HepG2 (cell line): Measurements from ENCODE around the gene MOB3C. TPM values are rescaled to one million over a fixed set of nuclear protein-coding genes. Genes with fewer than 3 reads are reported as not detected.

Experiments used
- ATAC-seq: fragments of 200-7000 bp; cut with Tn5 transposase; 3 replicates; pipeline ENCODE4 v1.9.1; 2020; ENCODE audit warnings: mild to moderate bottlenecking, moderate library complexity
- BruUV-seq: library from RNA; stranded (reverse); fragments of 400-500 nt; replicated peaks from 2 replicates; lab custom pipeline; 2021; lab: Mats Ljungman, UMichigan
- CTCF ChIA-PET: fragments of 300-600 bp; formaldehyde crosslinking; extraction: SDS; loops from one replicate; lab custom pipeline; 2021; ENCODE audit warnings: low total read pairs, inconsistent platforms, low intra/inter-chr PET ratio; lab: Yijun Ruan, JAX
- POLR2A ChIA-PET: fragments of 350-600 bp; sonication (Branson Sonifier 250); formaldehyde crosslinking; loops from one replicate; lab custom pipeline; 2020; ENCODE audit warnings: antibody characterized with exemption, inconsistent platforms; lab: Yijun Ruan, JAX
- DNase-seq: peaks from one replicate; pipeline ENCODE4 v3.0.0-alpha.2; 2015; ENCODE audit warnings: low spot score
- FAIRE-seq: peaks from 3 replicates; lab custom pipeline; 2011; peaks lifted over from hg19 to GRCh38; lab: Jason Lieb, UNC
- H2AFZ ChIP-seq: one replicate; pipeline ENCODE4 v1.6.1; 2011; ENCODE audit warnings: low read length, inconsistent platforms
- H3K27ac ChIP-seq: fragments of 300-600 bp; 3 replicates; pipeline ENCODE4 v1.8.0; 2011; ENCODE audit warnings: mixed run types, mild to moderate bottlenecking, mixed read lengths, low read length, inconsistent platforms; ENCODE audit not compliant: insufficient read depth; ENCODE audit errors: extremely low read length
- H3K27me3 ChIP-seq, 2 experiments: fragments of 200-600 bp in 1 of 2; 2 replicates in 1 of 2; 3 replicates in 1 of 2; pipeline versions ENCODE4 v1.6.0 to v1.8.0; 2011; ENCODE audit warnings: low read length in 2 of 2, mild to moderate bottlenecking in 2 of 2, moderate library complexity in 2 of 2, inconsistent platforms in 1 of 2; ENCODE audit not compliant: insufficient read depth in 2 of 2, control insufficient read depth in 1 of 2
- H3K36me3 ChIP-seq, 2 experiments: fragments of 200-600 bp in 1 of 2; replicated peaks in 1 of 2; 2 replicates in 1 of 2; 3 replicates in 1 of 2; pipeline versions ENCODE4 v1.5.1 to v1.8.0; 2011; ENCODE audit warnings: low read length in 2 of 2, inconsistent platforms in 1 of 2; ENCODE audit not compliant: insufficient read depth in 2 of 2, control insufficient read depth in 1 of 2
- H3K4me1 ChIP-seq: 2 replicates; pipeline ENCODE4 v1.5.1; 2012; ENCODE audit warnings: low read length, inconsistent platforms; ENCODE audit not compliant: insufficient read depth
- H3K4me2 ChIP-seq: 2 replicates; pipeline ENCODE4 v1.6.0; 2011; ENCODE audit warnings: low read depth, low read length, inconsistent platforms
- H3K4me3 ChIP-seq, 3 experiments: fragments of 200-600 bp in 1 of 3; sonication (generic), shearing (Covaris generic) in 1 of 3; replicated peaks in 1 of 3; 2 replicates each; pipeline ENCODE4 v1.5.1; 2011 to 2016; ENCODE audit warnings: low read length in 3 of 3, inconsistent platforms in 2 of 3, low read depth in 2 of 3, mild to moderate bottlenecking in 2 of 3, control low read depth in 1 of 3, mixed read lengths in 1 of 3; ENCODE audit not compliant: insufficient read depth in 1 of 3
- H3K79me2 ChIP-seq: one replicate; pipeline ENCODE4 v1.6.1; 2011; ENCODE audit warnings: low read length, inconsistent platforms; ENCODE audit not compliant: insufficient read depth
- H3K9ac ChIP-seq: 2 replicates; pipeline ENCODE4 v1.6.0; 2011; ENCODE audit warnings: mild to moderate bottlenecking, low read depth, low read length, inconsistent platforms; ENCODE audit not compliant: insufficient read depth
- H3K9me3 ChIP-seq: 2 replicates; pipeline ENCODE4 v1.5.1; 2012; ENCODE audit warnings: mild to moderate bottlenecking, low read length
- H4K20me1 ChIP-seq: 2 replicates; pipeline ENCODE4 v1.6.0; 2011; ENCODE audit warnings: inconsistent platforms, mild to moderate bottlenecking, low read length, moderate library complexity; ENCODE audit not compliant: insufficient read depth
- FOSL2 ChIP-seq: sonication (generic); formaldehyde crosslinking; IDR thresholded peaks from 2 replicates; pipeline ENCODE4 v1.4.0; 2020; ENCODE audit warnings: missing genetic modification reagents
- NR2F1 ChIP-seq, 2 experiments: fragments of 450-650 bp in 1 of 2; formaldehyde crosslinking in 1 of 2; IDR thresholded peaks; 2 replicates each; pipeline versions ENCODE4 v1.5.0 to v1.6.1; 2016 to 2020; ENCODE audit warnings: mild to moderate bottlenecking in 1 of 2, missing compliant biosample characterization in 1 of 2, missing genetic modification reagents in 1 of 2, moderate library complexity in 1 of 2
- ZNF629 ChIP-seq: sonication (generic); formaldehyde crosslinking; conservative IDR thresholded peaks from 2 replicates; pipeline ENCODE4 v1.5.0; 2020; ENCODE audit warnings: missing genetic modification reagents
- WGBS: methylation state at CpG from one replicate; pipeline ENCODE4 v1.1.6; 2017; ENCODE audit warnings: low lambda C conversion rate; 5-methylcytosine and 5-hydroxymethylcytosine counted together
- in situ Hi-C: cut with HindIII; loops from 2 replicates; pipeline ENCODE4 v1.10.0; 2017; ENCODE audit warnings: low pct_unique_long_range_greater_than_20kb; ENCODE audit not compliant: extremely low pct_ligation_motif_present
- intact Hi-C: fragments of 100-400 bp; cut with micrococcal nuclease; formaldehyde crosslinking; loops from one replicate; pipeline ENCODE4 v1.10.0; 2022; ENCODE audit not compliant: unreplicated experiment
- polyA plus RNA-seq, 8 experiments: library from polyadenylated mRNA; depleted of rRNA in 3 of 8; stranded (reverse) in 7 of 8; unstranded in 1 of 8; fragments of >200 nt; fragmentation: Illumina TruSeq in 4 of 8; extraction: Trizol in 4 of 8; gene quantifications; 2 replicates each; pipeline versions ENCODE4 v1.2.1 to v1.2.3, GENCODE V29; 2011 to 2016; ENCODE audit warnings: low read depth in 4 of 8, missing spikeins in 1 of 8, mixed read lengths in 1 of 8; ENCODE audit not compliant: insufficient read depth in 1 of 8
- total RNA-seq, 5 experiments: library from RNA; depleted of rRNA; stranded (reverse); fragments of >200 nt; fragmentation: Illumina TruSeq; extraction: Trizol; gene quantifications; 2 replicates each; pipeline ENCODE4 v1.2.3, GENCODE V29; 2016; ENCODE audit warnings: low read depth in 1 of 5
- TF ChIP-seq, protein P1 (sequence below): fragments of 450-650 bp; IDR thresholded peaks from 2 replicates; pipeline ENCODE4 v1.6.1; 2017; ENCODE audit warnings: mild to moderate bottlenecking
- TF ChIP-seq, protein P2 (sequence below): sonication (generic); formaldehyde crosslinking; IDR thresholded peaks from 2 replicates; pipeline ENCODE4 v1.5.1; 2020; ENCODE audit warnings: mild to moderate bottlenecking, missing genetic modification reagents, borderline replicate concordance
- TF ChIP-seq, protein P3 (sequence below): sonication (generic); formaldehyde crosslinking; IDR thresholded peaks from 2 replicates; pipeline ENCODE4 v1.9.0; 2021; ENCODE audit warnings: missing genetic modification reagents, mild to moderate bottlenecking, borderline replicate concordance

Gene MOB3C
- total and polyA plus RNA-seq, 2 of the 13 experiments (the other 11 are each of a cell fraction or from before 2014, with no cell fraction given): 3.5 to 4.1 TPM

- TF ChIP-seq, protein P1, sequence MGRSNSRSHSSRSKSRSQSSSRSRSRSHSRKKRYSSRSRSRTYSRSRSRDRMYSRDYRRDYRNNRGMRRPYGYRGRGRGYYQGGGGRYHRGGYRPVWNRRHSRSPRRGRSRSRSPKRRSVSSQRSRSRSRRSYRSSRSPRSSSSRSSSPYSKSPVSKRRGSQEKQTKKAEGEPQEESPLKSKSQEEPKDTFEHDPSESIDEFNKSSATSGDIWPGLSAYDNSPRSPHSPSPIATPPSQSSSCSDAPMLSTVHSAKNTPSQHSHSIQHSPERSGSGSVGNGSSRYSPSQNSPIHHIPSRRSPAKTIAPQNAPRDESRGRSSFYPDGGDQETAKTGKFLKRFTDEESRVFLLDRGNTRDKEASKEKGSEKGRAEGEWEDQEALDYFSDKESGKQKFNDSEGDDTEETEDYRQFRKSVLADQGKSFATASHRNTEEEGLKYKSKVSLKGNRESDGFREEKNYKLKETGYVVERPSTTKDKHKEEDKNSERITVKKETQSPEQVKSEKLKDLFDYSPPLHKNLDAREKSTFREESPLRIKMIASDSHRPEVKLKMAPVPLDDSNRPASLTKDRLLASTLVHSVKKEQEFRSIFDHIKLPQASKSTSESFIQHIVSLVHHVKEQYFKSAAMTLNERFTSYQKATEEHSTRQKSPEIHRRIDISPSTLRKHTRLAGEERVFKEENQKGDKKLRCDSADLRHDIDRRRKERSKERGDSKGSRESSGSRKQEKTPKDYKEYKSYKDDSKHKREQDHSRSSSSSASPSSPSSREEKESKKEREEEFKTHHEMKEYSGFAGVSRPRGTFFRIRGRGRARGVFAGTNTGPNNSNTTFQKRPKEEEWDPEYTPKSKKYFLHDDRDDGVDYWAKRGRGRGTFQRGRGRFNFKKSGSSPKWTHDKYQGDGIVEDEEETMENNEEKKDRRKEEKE: no peak
Measured at GRCh38 chr1:46581681-46582455, 34.7 kb downstream of the MOB3C start (continued).

DNA sequence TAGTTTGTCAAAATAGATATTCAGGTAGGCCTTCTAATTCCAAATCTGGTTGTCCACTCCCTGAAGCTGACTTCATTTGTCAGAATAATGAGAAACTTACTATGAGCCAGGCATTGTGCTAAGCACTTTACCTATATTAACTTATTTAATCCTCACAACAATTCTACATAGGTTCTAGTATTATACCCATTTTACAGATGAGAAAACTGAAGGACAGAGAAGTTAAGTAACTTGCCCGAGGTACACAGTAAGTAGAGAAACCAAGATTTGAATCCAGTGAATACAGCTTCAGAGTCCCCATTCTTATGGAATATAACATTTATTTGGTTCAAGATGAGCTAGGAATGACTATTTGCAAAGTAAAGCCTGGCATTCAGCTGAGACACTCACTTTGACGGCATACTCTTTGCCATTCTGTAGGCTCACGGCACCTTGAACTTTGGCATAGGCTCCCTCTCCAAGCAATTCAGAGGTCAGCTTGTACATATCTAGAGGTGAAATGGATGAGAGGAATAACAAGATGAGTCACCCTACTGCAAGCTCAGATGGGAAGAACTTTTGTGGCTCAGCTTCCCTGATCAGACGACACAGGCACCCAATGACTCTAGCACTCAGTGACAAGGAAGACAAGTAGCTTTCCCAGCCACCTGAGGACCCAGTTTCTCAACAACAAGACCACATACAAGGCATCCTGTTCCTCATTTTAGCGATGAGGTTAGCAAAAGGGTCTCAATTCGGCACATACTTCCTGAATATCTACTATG, 36.3 kb downstream of the MOB3C start:
- no peak overlapping the region for H3K4me3 ChIP-seq
- H3K4me1 ChIP-seq: peaks cover 6% of the 10 kb centered on the region
- H3K27me3 ChIP-seq: no peaks in the 10 kb centered on the region
- intact Hi-C loops: no loop called here
- ATAC-seq (no peak), FAIRE-seq (no peak), DNase-seq (peak; percentile 5)
- no peak overlapping the region for H3K4me2 ChIP-seq
- H3K9me3 ChIP-seq: no peaks in the 10 kb centered on the region
- H3K36me3 ChIP-seq: peaks cover 21 to 53% of the 10 kb centered on the region in 2 experiments; a peak in 4 of 5 replicates
- H3K9ac ChIP-seq: no peak overlapping the region
- ChIA-PET CTCF (no interaction called here), POLR2A (no interaction called here)
- TF ChIP-seq, protein P2, sequence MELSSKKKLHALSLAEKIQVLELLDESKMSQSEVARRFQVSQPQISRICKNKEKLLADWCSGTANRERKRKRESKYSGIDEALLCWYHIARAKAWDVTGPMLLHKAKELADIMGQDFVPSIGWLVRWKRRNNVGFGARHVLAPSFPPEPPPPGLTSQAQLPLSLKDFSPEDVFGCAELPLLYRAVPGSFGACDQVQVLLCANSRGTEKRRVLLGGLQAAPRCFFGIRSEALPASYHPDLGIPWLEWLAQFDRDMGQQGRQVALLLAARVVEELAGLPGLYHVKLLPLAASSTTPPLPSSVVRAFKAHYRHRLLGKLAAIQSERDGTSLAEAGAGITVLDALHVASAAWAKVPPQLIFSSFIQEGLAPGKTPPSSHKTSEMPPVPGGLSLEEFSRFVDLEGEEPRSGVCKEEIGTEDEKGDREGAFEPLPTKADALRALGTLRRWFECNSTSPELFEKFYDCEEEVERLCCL: no peak
- TF ChIP-seq ZNF629 (CRISPR knock-in tag) (peak; percentile 58), FOSL2 (CRISPR knock-in tag) (0 out of 2 replicates have a peak, but pooled peaks have one; percentile 45), NR2F1 (CRISPR knock-in tag; IDR thresholded peaks at IDR 0.05) (peak in 1 of 2 experiments; percentile 57; a peak in 2 of 4 replicates)
- TF ChIP-seq, protein P3, sequence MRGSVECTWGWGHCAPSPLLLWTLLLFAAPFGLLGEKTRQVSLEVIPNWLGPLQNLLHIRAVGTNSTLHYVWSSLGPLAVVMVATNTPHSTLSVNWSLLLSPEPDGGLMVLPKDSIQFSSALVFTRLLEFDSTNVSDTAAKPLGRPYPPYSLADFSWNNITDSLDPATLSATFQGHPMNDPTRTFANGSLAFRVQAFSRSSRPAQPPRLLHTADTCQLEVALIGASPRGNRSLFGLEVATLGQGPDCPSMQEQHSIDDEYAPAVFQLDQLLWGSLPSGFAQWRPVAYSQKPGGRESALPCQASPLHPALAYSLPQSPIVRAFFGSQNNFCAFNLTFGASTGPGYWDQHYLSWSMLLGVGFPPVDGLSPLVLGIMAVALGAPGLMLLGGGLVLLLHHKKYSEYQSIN: no peak
- H2AFZ ChIP-seq: no peak overlapping the region
- BruUV-seq: no TSS peak
- H3K27ac ChIP-seq: no peak overlapping the region
- H4K20me1 ChIP-seq: no peaks in the 10 kb centered on the region
- in situ Hi-C loops: no loop called here
- H3K79me2 ChIP-seq: no peaks in the 10 kb centered on the region
- 87% methylated on average over 6 of the region's 6 CpGs for WGBS
